HG03469 (cell line): Measurements from ENCODE around the gene TMCC1.
"Not testable (repeated sequence)": the region's sequence is repeated elsewhere in the genome, so short reads cannot be mapped to it uniquely, and the experiment has no call there.

Experiments used
- ATAC-seq: cut with Tn5 transposase; IDR thresholded peaks from one replicate; pipeline ENCODE4 v1.9.1; 2021; ENCODE audit warnings: mild to moderate bottlenecking, moderate library complexity, moderate number of reproducible peaks; ENCODE audit not compliant: unreplicated experiment

The TMCC1 gene

DNA sequence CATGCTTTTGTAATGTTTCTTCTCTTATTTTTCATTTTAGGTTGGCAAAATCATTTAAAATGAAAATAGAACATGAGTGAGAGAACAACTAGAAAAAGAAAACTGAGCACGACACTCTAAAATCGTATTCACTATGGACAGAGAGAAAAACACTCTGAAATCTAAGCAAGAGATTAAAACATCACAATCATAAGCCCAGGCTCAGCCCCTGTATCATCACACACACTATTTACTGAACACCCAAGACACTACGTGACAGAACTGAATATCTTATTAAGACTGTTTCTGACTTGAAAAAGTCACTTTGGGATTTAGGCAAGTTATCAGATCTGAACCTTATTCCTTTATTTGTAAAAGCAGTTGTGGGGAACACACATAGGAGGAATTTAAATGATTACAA lies 204.5 kb downstream of the TMCC1 start:
- no peak for ATAC-seq

GRCh38 chr3:129688271-129688895 lies 205.1 kb downstream of the TMCC1 start:
- no peak for ATAC-seq

DNA sequence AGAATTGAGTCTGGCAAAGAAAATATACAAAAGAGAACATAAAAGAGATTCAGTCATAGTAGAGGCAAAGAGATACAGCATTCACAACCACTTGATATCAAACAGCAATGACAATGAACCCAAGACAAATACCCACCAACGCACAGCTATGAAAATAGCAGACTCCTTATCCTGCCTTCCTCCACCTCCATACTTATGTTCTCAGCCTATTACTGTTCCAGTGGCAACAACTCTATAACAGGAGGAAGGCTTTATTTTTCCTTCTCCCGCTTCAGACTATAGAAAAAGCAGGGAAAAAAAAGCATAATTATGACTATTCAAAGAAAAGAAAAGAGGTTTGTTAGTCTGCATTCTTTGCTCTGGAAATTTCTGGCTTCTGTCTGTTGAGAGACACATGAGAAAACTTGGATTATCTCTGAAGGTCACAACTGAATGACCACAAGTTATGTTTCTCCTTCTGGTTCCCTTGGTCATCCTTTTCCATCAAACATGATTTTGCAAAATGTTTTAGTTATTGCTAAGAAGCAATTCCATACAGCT lies 205.9 kb downstream of the TMCC1 start:
- no peak for ATAC-seq

GRCh38 chr3:129686941-129687340 lies 206.6 kb downstream of the TMCC1 start:
- no peak for ATAC-seq

GRCh38 chr3:129684270-129684669 lies 209.2 kb downstream of the TMCC1 start:
- ATAC-seq, result no peak

GRCh38 chr3:129683201-129683600 lies 210.3 kb downstream of the TMCC1 start:
- no peak for ATAC-seq

DNA sequence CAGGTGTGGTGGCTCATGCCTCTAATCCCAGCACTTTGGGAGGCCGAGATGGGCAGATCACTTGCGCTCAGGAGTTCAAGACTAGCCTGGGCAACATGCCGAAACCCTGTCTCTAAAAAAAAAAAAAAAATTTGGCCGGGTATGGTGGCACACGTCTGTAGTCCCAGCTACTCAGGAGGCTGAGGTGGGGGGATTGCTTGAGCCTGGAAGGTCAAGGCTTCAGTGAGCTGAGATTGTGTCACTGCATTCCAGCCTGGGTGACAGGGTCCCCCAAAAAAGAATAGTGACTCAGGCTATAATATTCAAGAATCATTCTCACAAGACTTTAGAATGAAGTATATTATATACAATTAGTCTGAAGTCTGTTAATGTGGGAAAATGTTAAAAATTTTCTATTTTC lies 216.5 kb downstream of the TMCC1 start:
- no peak for ATAC-seq

DNA sequence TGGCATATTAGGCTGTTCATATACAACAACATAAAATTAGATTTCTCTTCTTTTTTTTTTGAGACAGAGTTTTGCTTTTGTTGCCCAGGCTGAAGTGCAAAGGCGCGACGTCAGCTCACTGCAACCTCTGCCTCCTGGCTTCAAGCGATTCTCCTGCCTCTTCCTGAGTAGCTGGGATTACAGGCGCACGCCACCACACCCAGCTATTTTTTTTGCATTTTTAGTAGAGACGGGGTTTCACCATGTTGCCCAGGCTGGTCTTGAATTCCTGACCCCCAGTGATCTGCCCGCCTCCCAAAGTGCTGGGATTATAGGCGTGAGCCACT lies 218.8 kb downstream of the TMCC1 start:
- ATAC-seq, result not testable (repeated sequence)

- no peak for ATAC-seq
Measured at GRCh38 chr3:129673897-129674797, 219.4 kb downstream of the TMCC1 start.

GRCh38 chr3:129673012-129673411 lies 220.5 kb downstream of the TMCC1 start:
- no peak for ATAC-seq

DNA sequence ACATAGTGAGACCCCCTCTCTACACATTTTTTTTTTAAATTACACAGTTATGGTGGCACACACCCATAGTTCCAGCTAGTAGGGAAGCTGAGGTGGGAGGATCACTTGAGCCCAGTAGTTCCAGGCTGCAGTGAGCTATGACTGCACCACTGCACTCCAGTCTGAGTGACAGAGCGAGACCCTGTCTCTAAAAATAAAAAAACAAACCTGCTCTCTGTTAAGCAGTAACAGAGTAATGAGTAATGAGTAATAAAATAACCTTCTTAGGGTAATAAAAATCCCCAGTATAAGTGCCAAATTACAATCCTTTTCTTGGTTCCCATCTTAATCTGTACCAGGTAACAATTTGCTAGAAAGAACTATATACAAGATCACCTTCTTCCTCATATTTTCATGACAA lies 221.1 kb downstream of the TMCC1 start:
- no peak for ATAC-seq

DNA sequence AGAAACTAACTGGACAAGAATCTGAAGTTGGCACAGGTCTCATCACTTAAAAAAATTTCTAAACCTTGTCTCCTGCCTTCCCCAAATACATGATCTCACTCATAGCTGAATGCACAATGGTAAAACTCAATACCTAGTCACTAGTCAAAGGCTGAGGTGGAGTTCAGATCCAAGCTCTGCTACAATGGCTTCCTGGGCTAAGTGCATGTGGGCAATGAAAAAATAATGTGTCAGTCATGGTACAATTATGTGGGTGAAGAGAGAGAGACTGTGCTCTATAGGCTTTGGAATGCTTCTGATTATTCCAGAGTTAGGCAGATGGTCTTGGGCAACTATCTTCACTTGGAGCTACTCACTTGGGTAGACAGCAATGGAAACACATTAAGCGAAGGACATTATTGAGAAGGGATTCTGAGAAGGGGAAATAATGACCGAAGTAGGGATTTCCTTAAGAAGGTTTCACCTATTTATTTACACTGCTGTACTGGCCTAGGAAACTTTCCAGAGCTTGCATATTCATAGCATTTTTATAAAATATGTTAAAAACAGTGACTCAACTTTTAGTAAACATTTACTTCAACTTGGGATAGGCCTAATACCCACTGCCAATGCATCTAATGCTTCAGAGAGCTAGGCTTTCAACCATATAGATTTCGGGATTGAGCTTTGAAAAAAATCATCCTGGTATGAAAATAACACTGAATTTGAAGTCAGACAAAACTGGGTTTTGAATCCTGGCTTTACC lies 228.3 kb downstream of the TMCC1 start:
- no peak for ATAC-seq

GRCh38 chr3:129663930-129664646 lies 229.4 kb downstream of the TMCC1 start:
- ATAC-seq, result no peak

DNA sequence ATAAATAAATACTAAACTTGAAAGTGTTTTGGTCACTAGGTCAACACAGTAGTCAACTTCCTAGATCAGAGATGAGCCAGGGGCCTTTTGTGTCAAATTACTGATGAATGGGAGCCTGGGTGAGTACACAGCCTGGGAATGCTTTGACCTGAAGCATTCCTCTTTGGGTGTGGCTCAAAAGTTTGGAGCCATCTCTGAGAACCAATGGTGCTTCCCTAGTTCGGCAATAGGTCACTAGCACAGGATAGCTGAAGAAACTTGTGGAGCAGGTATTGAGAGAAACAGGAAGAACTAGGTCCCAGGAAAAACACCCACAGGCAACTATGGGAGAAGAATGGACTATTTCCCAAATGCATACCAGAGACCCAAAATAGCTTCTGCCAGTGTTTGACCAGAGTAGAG lies 230.5 kb downstream of the TMCC1 start:
- ATAC-seq, result no peak

DNA sequence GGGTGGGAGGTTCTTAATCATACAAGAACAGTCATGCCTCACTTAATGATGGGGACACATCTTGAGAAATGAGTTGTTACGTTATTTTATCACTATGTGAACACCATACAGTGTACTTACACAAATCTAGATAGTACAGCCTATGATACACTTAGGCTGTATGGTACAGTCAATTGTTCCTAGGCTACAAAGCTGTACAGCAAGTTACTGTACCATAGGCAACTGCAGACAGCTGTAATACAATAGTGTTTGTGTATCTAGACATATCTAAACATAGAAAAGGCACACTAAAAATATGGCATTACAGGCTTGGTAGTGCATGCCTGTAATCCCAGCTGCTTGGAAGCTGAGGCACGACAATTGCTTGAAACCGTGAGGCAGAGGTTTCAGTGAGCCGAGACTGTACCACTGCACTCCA lies 231.3 kb downstream of the TMCC1 start:
- ATAC-seq, result no peak

- ATAC-seq, result no peak
Measured at GRCh38 chr3:129661766-129662165, 231.7 kb downstream of the TMCC1 start.

GRCh38 chr3:129658110-129658843 lies 235.2 kb downstream of the TMCC1 start:
- ATAC-seq, result no peak

GRCh38 chr3:129657261-129658046 lies 236.1 kb downstream of the TMCC1 start:
- ATAC-seq, result no peak

DNA sequence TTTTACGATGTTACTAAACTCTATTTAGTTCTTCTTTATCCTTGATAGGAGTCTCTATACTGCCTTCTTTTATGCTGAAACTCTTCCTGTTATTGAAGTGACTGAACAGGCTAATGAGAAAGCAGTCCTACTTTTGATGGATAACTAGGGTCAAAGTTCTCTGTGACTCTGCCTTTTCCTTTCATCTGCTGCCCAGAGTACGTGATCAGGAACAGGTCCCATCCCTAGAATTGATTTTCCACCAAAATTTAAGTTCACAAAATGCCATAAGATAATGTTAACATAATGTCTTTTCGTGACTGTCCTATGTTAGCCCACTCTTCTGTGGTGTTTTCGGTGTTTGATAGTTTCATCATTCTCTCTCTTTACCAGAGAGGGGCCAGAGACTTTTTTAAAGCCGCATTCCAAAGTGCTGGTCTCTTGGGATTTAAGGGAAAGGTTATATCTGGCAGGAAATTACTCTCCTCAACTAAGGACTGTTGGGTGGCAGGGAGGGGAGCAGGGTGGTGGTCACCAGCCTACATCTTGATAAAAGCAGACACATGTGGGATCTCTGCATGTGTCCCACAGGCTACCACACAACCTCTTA lies 236.8 kb downstream of the TMCC1 start:
- ATAC-seq, result no peak
